ENCODE data around the gene ANO10. TPM values are rescaled to one million over a fixed set of nuclear protein-coding genes. Genes with fewer than 3 reads are reported as not detected.
"Not testable (repeated sequence)": the region's sequence is repeated elsewhere in the genome, so short reads cannot be mapped to it uniquely, and the experiment has no call there.

ANO10 gene
- total RNA-seq, 1 experiment from 2014 or later: 26.6 TPM

DNA sequence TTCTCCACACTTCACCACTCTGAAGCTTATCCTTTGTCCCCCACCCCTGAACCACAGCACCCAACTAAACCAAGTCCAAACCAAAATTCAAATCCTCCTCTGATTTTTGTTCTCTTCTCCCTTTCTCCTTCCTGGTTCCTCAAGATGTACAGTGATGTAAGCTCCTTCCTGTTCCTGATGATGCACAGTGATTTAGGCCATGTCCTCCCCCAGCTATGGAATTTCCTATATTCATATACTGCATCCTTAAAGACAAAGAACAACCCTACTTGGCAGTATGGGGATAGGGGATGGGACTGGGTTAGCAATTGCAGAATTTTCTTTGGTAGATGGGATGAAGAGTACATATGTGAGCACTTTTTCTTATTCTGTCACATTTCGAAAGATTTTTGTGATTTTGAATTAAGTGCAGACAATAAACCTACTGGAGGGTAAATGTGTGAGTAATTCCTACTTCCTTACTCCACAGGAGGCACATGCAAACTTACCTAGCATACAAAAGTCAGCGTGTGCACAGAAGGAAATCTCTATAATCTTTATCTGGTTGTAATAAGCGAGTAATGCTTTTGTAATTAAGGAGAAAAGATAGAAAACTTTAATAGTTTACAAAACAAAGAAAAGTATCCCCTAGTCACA is 125.0 kb downstream of the ANO10 start:
- ChIA-PET CTCF (no interaction called here), POLR2A (no interaction called here)
- intact Hi-C loops (cut with micrococcal nuclease; ENCODE audit: unreplicated experiment): no loop called here
- Histone ChIP-seq H3K27ac (ENCODE audit: low read length) (no peak overlapping the region), H3K4me3 (ENCODE audit: low read depth in 2 of 2, low read length in 2 of 2) (no peak overlapping the region), H3K4me1 (ENCODE audit: control insufficient read depth, insufficient read depth, low read length) (no peaks in the 10 kb centered on the region), H3K9me3 (ENCODE audit: control insufficient read depth, insufficient read depth, low read depth, low read length) (no peaks in the 10 kb centered on the region), H3K27me3 (ENCODE audit: control insufficient read depth, insufficient read depth, low read length) (no peaks in the 10 kb centered on the region), H3K36me3 (ENCODE audit: control insufficient read depth, insufficient read depth, low read length) (no peaks in the 10 kb centered on the region)
- no TSS peak for BruUV-seq (replicated peaks)
- TF ChIP-seq TCF7L2 (IDR thresholded peaks at IDR 0.05; ENCODE audit: low read depth, low read length) (no peak), SIN3A (IDR thresholded peaks at IDR 0.05; ENCODE audit: borderline replicate concordance, insufficient read depth, low read depth, low read length) (no peak), POLR2AphosphoS5 (IDR thresholded peaks at IDR 0.05; ENCODE audit: low read depth, low read length) (no peak)
- TF ChIP-seq, protein P1, sequence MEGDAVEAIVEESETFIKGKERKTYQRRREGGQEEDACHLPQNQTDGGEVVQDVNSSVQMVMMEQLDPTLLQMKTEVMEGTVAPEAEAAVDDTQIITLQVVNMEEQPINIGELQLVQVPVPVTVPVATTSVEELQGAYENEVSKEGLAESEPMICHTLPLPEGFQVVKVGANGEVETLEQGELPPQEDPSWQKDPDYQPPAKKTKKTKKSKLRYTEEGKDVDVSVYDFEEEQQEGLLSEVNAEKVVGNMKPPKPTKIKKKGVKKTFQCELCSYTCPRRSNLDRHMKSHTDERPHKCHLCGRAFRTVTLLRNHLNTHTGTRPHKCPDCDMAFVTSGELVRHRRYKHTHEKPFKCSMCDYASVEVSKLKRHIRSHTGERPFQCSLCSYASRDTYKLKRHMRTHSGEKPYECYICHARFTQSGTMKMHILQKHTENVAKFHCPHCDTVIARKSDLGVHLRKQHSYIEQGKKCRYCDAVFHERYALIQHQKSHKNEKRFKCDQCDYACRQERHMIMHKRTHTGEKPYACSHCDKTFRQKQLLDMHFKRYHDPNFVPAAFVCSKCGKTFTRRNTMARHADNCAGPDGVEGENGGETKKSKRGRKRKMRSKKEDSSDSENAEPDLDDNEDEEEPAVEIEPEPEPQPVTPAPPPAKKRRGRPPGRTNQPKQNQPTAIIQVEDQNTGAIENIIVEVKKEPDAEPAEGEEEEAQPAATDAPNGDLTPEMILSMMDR (IDR thresholded peaks at IDR 0.05): no peak
- TF ChIP-seq, protein P2, sequence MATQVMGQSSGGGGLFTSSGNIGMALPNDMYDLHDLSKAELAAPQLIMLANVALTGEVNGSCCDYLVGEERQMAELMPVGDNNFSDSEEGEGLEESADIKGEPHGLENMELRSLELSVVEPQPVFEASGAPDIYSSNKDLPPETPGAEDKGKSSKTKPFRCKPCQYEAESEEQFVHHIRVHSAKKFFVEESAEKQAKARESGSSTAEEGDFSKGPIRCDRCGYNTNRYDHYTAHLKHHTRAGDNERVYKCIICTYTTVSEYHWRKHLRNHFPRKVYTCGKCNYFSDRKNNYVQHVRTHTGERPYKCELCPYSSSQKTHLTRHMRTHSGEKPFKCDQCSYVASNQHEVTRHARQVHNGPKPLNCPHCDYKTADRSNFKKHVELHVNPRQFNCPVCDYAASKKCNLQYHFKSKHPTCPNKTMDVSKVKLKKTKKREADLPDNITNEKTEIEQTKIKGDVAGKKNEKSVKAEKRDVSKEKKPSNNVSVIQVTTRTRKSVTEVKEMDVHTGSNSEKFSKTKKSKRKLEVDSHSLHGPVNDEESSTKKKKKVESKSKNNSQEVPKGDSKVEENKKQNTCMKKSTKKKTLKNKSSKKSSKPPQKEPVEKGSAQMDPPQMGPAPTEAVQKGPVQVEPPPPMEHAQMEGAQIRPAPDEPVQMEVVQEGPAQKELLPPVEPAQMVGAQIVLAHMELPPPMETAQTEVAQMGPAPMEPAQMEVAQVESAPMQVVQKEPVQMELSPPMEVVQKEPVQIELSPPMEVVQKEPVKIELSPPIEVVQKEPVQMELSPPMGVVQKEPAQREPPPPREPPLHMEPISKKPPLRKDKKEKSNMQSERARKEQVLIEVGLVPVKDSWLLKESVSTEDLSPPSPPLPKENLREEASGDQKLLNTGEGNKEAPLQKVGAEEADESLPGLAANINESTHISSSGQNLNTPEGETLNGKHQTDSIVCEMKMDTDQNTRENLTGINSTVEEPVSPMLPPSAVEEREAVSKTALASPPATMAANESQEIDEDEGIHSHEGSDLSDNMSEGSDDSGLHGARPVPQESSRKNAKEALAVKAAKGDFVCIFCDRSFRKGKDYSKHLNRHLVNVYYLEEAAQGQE (IDR thresholded peaks at IDR 0.05; ENCODE audit: insufficient read depth in 1 of 2, low read depth in 2 of 2, low read length in 1 of 2): no peak
- DNase-seq (ENCODE audit: low read depth, low spot score) (no peak), ATAC-seq (no peak)
- in situ Hi-C loops (cut with HindIII; ENCODE audit: low pct_unique_long_range_greater_than_20kb, low sequenced_read_pairs): no loop called here

DNA sequence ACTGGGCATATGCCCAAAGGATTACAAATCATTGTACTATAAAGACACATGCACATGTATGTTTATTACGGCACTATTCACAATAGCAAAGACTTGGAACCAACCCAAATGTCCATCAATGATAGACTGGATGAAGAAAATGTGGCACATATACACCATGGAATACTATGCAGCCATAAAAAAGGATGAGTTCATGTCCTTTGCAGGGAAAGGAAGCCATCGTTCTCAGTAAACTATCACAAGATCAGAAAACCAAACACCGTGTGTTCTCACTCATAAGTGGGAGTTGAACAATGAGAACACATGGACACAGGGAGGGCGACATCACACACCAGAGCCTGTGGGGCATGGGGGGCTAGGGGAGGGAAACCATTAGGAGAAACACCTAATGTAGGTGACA is 128.9 kb downstream of the ANO10 start:
- H3K4me3 ChIP-seq (ENCODE audit: low read depth in 2 of 2, low read length in 2 of 2); H3K36me3 ChIP-seq (ENCODE audit: control insufficient read depth, insufficient read depth, low read length); H3K27me3 ChIP-seq (ENCODE audit: control insufficient read depth, insufficient read depth, low read length); intact Hi-C loops (cut with micrococcal nuclease; ENCODE audit: unreplicated experiment); ATAC-seq; H3K4me1 ChIP-seq (ENCODE audit: control insufficient read depth, insufficient read depth, low read length); DNase-seq (ENCODE audit: low read depth, low spot score); in situ Hi-C loops (cut with HindIII; ENCODE audit: low pct_unique_long_range_greater_than_20kb, low sequenced_read_pairs); CTCF ChIA-PET; H3K9me3 ChIP-seq (ENCODE audit: control insufficient read depth, insufficient read depth, low read depth, low read length); BruUV-seq (replicated peaks); H3K27ac ChIP-seq (ENCODE audit: low read length); POLR2A ChIA-PET: not testable (repeated sequence)

DNA sequence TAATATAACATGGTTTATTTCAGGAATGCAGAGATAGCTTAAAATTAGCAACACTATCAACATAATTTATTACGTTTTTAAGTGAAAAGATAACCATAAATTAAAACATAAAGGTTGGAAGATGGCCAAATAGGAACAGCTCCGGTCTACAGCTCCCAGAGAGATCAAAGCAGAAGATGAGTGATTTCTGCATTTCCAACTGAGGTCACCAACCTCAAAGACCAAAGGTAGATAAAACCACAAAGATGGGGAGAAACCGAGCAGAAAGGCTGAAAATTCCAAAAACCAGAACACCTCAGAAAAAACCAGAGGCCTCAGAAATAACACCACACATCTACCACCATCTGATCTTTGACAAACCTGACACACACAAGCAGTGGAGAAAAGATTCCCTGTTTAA is 130.0 kb downstream of the ANO10 start:
- H3K36me3 ChIP-seq (ENCODE audit: control insufficient read depth, insufficient read depth, low read length); ATAC-seq; CTCF ChIA-PET; H3K4me1 ChIP-seq (ENCODE audit: control insufficient read depth, insufficient read depth, low read length); POLR2A ChIA-PET; H3K27me3 ChIP-seq (ENCODE audit: control insufficient read depth, insufficient read depth, low read length); BruUV-seq (replicated peaks); H3K9me3 ChIP-seq (ENCODE audit: control insufficient read depth, insufficient read depth, low read depth, low read length); intact Hi-C loops (cut with micrococcal nuclease; ENCODE audit: unreplicated experiment); DNase-seq (ENCODE audit: low read depth, low spot score); H3K27ac ChIP-seq (ENCODE audit: low read length); H3K4me3 ChIP-seq (ENCODE audit: low read depth in 2 of 2, low read length in 2 of 2); in situ Hi-C loops (cut with HindIII; ENCODE audit: low pct_unique_long_range_greater_than_20kb, low sequenced_read_pairs): not testable (repeated sequence)

Data from Panc1 (cell line).